ENCODE results near the gene USP17L30.
"Not testable (repeated sequence)": the region's sequence is repeated elsewhere in the genome, so short reads cannot be mapped to it uniquely, and the experiment has no call there.

DNA sequence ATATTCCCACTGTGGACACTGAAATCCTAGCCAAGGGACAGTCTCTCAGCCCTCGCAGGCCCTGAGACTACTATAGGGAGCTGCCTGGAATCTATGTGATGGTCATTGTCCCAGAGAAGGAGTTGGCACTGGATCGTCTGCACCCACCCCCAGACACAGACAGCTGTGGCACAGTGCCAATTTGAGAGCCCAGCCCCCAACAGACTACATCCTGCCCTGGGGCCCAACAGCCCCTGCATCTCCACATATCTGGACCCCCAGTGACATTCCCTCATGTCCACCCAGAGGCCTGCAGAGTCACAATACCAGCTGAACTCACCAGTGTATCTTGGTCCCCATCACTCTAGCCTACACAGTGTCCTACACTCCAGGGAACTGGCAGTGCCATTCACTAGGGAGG lies 42.8 kb downstream of the USP17L30 start:
- TF ChIP-seq, protein P1, sequence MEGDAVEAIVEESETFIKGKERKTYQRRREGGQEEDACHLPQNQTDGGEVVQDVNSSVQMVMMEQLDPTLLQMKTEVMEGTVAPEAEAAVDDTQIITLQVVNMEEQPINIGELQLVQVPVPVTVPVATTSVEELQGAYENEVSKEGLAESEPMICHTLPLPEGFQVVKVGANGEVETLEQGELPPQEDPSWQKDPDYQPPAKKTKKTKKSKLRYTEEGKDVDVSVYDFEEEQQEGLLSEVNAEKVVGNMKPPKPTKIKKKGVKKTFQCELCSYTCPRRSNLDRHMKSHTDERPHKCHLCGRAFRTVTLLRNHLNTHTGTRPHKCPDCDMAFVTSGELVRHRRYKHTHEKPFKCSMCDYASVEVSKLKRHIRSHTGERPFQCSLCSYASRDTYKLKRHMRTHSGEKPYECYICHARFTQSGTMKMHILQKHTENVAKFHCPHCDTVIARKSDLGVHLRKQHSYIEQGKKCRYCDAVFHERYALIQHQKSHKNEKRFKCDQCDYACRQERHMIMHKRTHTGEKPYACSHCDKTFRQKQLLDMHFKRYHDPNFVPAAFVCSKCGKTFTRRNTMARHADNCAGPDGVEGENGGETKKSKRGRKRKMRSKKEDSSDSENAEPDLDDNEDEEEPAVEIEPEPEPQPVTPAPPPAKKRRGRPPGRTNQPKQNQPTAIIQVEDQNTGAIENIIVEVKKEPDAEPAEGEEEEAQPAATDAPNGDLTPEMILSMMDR (IDR thresholded peaks at IDR 0.05), result not testable (repeated sequence)
- TF ChIP-seq POLR2A (IDR thresholded peaks at IDR 0.05), result not testable (repeated sequence)
